B cell (primary cell): ENCODE results near the gene CEP250.

Experiments used
- EZH2 ChIP-seq: IDR thresholded peaks from 2 replicates; pipeline ENCODE4 v1.6.1; 2012; ENCODE audit warnings: borderline replicate concordance, low read depth, mild to moderate bottlenecking, moderate library complexity, low read length; ENCODE audit not compliant: insufficient read depth, poor library complexity, severe bottlenecking
- TF ChIP-seq, protein P1 (sequence below): fragments of 200-600 bp; IDR thresholded peaks from one replicate; pipeline ENCODE4 v1.8.0; 2022; ENCODE audit warnings: antibody characterized with exemption, mild to moderate bottlenecking

DNA sequence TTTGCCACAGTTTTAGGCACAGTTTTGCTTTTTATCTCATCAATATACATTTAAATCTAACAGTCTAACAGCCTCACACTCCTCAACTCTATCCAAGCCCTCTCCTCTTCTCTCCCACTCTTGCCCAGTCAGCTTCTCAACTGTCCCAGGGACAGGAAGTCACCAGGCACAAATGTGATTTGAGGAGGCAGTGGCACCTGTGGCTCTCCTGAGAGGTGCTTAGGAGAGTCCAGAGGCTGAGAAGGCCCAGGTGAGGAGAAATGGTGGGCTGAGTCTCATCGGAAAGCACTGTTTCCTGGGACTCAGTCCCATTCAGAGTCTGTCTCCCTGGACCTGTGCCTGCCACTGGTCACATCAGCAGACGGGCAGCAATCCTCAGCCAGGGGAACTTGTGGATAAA, 22.1 kb upstream of the CEP250 start:
- no peak for TF ChIP-seq EZH2
- TF ChIP-seq, protein P1, sequence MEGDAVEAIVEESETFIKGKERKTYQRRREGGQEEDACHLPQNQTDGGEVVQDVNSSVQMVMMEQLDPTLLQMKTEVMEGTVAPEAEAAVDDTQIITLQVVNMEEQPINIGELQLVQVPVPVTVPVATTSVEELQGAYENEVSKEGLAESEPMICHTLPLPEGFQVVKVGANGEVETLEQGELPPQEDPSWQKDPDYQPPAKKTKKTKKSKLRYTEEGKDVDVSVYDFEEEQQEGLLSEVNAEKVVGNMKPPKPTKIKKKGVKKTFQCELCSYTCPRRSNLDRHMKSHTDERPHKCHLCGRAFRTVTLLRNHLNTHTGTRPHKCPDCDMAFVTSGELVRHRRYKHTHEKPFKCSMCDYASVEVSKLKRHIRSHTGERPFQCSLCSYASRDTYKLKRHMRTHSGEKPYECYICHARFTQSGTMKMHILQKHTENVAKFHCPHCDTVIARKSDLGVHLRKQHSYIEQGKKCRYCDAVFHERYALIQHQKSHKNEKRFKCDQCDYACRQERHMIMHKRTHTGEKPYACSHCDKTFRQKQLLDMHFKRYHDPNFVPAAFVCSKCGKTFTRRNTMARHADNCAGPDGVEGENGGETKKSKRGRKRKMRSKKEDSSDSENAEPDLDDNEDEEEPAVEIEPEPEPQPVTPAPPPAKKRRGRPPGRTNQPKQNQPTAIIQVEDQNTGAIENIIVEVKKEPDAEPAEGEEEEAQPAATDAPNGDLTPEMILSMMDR = no peak
